ENCODE measurements around the gene ZBTB12. TPM values are rescaled to one million over a fixed set of nuclear protein-coding genes. Genes with fewer than 3 reads are reported as not detected.

ZBTB12 gene
- total and polyA plus RNA-seq, 2 of the 13 experiments (the other 11 are each of a cell fraction or from before 2014, with no cell fraction given), result 4.8 to 6.0 TPM

DNA sequence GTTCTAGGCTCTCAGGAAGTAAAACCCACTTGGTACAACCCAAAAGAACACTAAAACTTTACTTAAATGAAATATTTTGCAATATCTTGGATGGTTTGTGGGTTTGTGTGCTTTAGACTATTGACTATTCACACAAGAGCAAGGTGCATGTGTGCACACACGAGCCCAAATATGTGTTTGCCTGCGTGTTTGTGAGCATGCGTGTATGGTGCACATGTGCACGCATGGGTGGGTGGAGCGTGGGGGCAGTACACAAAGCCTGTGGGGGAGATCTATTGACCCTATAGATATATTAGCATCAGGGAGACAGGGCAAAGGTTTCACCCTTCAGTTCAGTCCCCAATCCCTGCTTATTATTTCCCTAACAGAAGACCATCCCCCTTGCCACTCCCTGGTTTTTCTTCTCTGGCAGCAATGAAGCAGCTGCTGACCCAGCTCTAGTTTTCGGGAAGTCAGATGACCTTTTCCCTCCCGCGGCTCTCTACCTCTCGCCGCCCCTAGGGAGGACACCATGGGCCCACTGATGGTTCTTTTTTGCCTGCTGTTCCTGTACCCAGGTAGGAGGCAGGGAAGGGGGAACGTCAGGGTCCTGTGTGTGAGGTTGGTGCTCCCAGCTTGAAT lies 25.5 kb upstream of the ZBTB12 start, which contains the start of gene C2 (continued):
- TF ChIP-seq TSC22D2 (CRISPR knock-in tag; IDR thresholded peaks at IDR 0.05; ENCODE audit: borderline replicate concordance) (0 out of 2 replicates have a peak, but pooled peaks have one; percentile 46), BCL6 (CRISPR knock-in tag; IDR thresholded peaks at IDR 0.05) (peak; percentile 79), ZNF687 (CRISPR knock-in tag; IDR thresholded peaks at IDR 0.05) (peak; percentile 74; the same call in 1 of the 2 replicates), TCF7 (IDR thresholded peaks at IDR 0.05; ENCODE audit: low read depth) (peak; percentile 36; the same call in 1 of the 2 replicates), ZNF674 (CRISPR knock-in tag; IDR thresholded peaks at IDR 0.05; ENCODE audit: low read depth) (no peak), ZNF33B (CRISPR knock-in tag; IDR thresholded peaks at IDR 0.05) (peak; percentile 16; the same call in 1 of the 2 replicates), MAX (IDR thresholded peaks at IDR 0.05) (peak; percentile 97), ZFP36 (IDR thresholded peaks at IDR 0.05; ENCODE audit: borderline replicate concordance, low read depth, low read length, partially characterized antibody) (peak; percentile 3), SP1 (IDR thresholded peaks at IDR 0.05) (no peak), SP1 (CRISPR knock-in tag; IDR thresholded peaks at IDR 0.05) (peak; percentile 71), SALL2 (CRISPR knock-in tag; IDR thresholded peaks at IDR 0.05) (no peak; the same call in 1 of the 2 replicates), BRD4 (CRISPR knock-in tag; IDR thresholded peaks at IDR 0.05) (no peak; the same call in 1 of the 2 replicates), ZBTB20 (CRISPR knock-in tag; IDR thresholded peaks at IDR 0.05; ENCODE audit: borderline replicate concordance, low read depth) (peak; percentile 98; the same call in 1 of the 2 replicates), ZNF335 (CRISPR knock-in tag; IDR thresholded peaks at IDR 0.05) (peak; percentile 94), GABPA (IDR thresholded peaks at IDR 0.05; ENCODE audit: low read depth, low read length) (no peak), GABPA (CRISPR knock-in tag; IDR thresholded peaks at IDR 0.05; ENCODE audit: low read depth) (0 out of 2 replicates have a peak, but pooled peaks have one; percentile 30), MED8 (CRISPR knock-in tag; IDR thresholded peaks at IDR 0.05; ENCODE audit: insufficient replicate concordance) (peak; percentile 59), EP300 (IDR thresholded peaks at IDR 0.05; ENCODE audit: low read depth in 2 of 2, low read length in 2 of 2) (peak; percentile 91 to 95), EP300 (CRISPR knock-in tag; IDR thresholded peaks at IDR 0.05; ENCODE audit: borderline replicate concordance) (peak; percentile 90)
- TF ChIP-seq, protein P1, sequence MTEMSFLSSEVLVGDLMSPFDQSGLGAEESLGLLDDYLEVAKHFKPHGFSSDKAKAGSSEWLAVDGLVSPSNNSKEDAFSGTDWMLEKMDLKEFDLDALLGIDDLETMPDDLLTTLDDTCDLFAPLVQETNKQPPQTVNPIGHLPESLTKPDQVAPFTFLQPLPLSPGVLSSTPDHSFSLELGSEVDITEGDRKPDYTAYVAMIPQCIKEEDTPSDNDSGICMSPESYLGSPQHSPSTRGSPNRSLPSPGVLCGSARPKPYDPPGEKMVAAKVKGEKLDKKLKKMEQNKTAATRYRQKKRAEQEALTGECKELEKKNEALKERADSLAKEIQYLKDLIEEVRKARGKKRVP (CRISPR knock-in tag; IDR thresholded peaks at IDR 0.05), result peak in 1 of 2 experiments; percentile 86; a peak in 2 of 4 replicates
- TF ChIP-seq, protein P2, sequence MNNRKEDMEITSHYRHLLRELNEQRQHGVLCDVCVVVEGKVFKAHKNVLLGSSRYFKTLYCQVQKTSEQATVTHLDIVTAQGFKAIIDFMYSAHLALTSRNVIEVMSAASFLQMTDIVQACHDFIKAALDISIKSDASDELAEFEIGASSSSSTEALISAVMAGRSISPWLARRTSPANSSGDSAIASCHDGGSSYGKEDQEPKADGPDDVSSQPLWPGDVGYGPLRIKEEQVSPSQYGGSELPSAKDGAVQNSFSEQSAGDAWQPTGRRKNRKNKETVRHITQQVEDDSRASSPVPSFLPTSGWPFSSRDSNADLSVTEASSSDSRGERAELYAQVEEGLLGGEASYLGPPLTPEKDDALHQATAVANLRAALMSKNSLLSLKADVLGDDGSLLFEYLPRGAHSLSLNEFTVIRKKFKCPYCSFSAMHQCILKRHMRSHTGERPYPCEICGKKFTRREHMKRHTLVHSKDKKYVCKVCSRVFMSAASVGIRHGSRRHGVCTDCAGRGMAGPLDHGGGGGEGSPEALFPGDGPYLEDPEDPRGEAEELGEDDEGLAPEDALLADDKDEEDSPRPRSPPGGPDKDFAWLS (CRISPR knock-in tag; IDR thresholded peaks at IDR 0.05; ENCODE audit: borderline replicate concordance), result no peak
- TF ChIP-seq, protein P3, sequence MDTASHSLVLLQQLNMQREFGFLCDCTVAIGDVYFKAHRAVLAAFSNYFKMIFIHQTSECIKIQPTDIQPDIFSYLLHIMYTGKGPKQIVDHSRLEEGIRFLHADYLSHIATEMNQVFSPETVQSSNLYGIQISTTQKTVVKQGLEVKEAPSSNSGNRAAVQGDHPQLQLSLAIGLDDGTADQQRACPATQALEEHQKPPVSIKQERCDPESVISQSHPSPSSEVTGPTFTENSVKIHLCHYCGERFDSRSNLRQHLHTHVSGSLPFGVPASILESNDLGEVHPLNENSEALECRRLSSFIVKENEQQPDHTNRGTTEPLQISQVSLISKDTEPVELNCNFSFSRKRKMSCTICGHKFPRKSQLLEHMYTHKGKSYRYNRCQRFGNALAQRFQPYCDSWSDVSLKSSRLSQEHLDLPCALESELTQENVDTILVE (CRISPR knock-in tag; IDR thresholded peaks at IDR 0.05), result peak; percentile 71

Data from HepG2 (cell line).